IMR-90 (cell line): ENCODE results near the gene RTRAF. TPM values are rescaled to one million over a fixed set of nuclear protein-coding genes. Genes with fewer than 3 reads are reported as not detected.

ENCODE experiments used
- ATAC-seq: fragments of 200-7000 bp; cut with Tn5 transposase; 2 replicates; pipeline ENCODE4 v1.9.1; 2020; ENCODE audit warnings: low read depth, mild to moderate bottlenecking, moderate library complexity
- BruUV-seq: library from RNA; stranded (reverse); fragments of 400-500 nt; replicated peaks from 2 replicates; lab custom pipeline; 2021; lab: Mats Ljungman, UMichigan
- CTCF ChIA-PET: fragments of 300-600 bp; formaldehyde crosslinking; extraction: SDS; loops from one replicate; lab custom pipeline; 2021; ENCODE audit warnings: antibody characterized with exemption; lab: Yijun Ruan, JAX
- POLR2A ChIA-PET: fragments of 300-600 bp; sonication (Branson Sonifier 250); formaldehyde crosslinking; loops from one replicate; lab custom pipeline; 2022; ENCODE audit warnings: antibody characterized with exemption; ENCODE audit not compliant: unreplicated experiment; lab: Charles Lee
- DNase-seq: peaks from one replicate; pipeline ENCODE4 v3.0.0; 2013
- H2AFZ ChIP-seq: replicated peaks from 2 replicates; pipeline ENCODE3; 2013; ENCODE audit warnings: low read length, mild to moderate bottlenecking; ENCODE audit not compliant: poor library complexity
- H2AK5ac ChIP-seq: 2 replicates; pipeline ENCODE4 v1.6.1; 2013; ENCODE audit warnings: low read depth, low read length, inconsistent platforms
- H2AK9ac ChIP-seq: replicated peaks from 2 replicates; pipeline ENCODE3; 2013; ENCODE audit warnings: mild to moderate bottlenecking, low read depth, low read length, moderate library complexity; ENCODE audit not compliant: poor library complexity
- H2BK120ac ChIP-seq: 2 replicates; pipeline ENCODE4 v1.6.1; 2013; ENCODE audit warnings: low read depth, low read length, inconsistent platforms
- H2BK15ac ChIP-seq: 3 replicates; pipeline ENCODE4 v1.6.1; 2013; ENCODE audit warnings: low read depth, low read length, inconsistent platforms
- H2BK20ac ChIP-seq: 2 replicates; pipeline ENCODE4 v1.6.1; 2013; ENCODE audit warnings: low read depth, mild to moderate bottlenecking, inconsistent platforms, low read length, moderate library complexity
- H2BK5ac ChIP-seq: 2 replicates; pipeline ENCODE4 v1.6.1; 2013; ENCODE audit warnings: mild to moderate bottlenecking, low read depth, low read length, inconsistent platforms; ENCODE audit not compliant: poor library complexity, severe bottlenecking
- H3K14ac ChIP-seq: replicated peaks from 2 replicates; pipeline ENCODE4 v1.6.1; 2013; ENCODE audit warnings: low read depth, low read length, inconsistent platforms
- H3K18ac ChIP-seq: 2 replicates; pipeline ENCODE4 v1.6.1; 2013; ENCODE audit warnings: low read depth, low read length, control low read depth
- H3K23ac ChIP-seq: 2 replicates; pipeline ENCODE4 v1.6.1; 2013; ENCODE audit warnings: low read depth, low read length, inconsistent platforms
- H3K27ac ChIP-seq: 2 replicates; pipeline ENCODE4 v1.5.1; 2013; ENCODE audit warnings: mild to moderate bottlenecking, control low read depth, low read length; ENCODE audit not compliant: insufficient read depth
- H3K27me3 ChIP-seq: 2 replicates; pipeline ENCODE4 v1.6.1; 2013; ENCODE audit warnings: low read length; ENCODE audit not compliant: control insufficient read depth, insufficient read depth
- H3K36me3 ChIP-seq: 2 replicates; pipeline ENCODE4 v1.6.1; 2013; ENCODE audit warnings: low read length, mixed read lengths; ENCODE audit not compliant: control insufficient read depth, insufficient read depth
- H3K4ac ChIP-seq: 2 replicates; pipeline ENCODE4 v1.6.1; 2013; ENCODE audit warnings: low read depth, low read length, inconsistent platforms
- H3K4me1 ChIP-seq: 2 replicates; pipeline ENCODE4 v1.6.1; 2013; ENCODE audit warnings: low read length, mixed read lengths; ENCODE audit not compliant: control insufficient read depth, insufficient read depth
- H3K4me2 ChIP-seq: 2 replicates; pipeline ENCODE4 v1.6.1; 2013; ENCODE audit warnings: low read depth, mild to moderate bottlenecking, control low read depth, low read length, moderate library complexity
- H3K4me3 ChIP-seq: 2 replicates; pipeline ENCODE4 v1.5.1; 2013; ENCODE audit warnings: low read depth, mild to moderate bottlenecking, control low read depth, low read length, moderate library complexity; ENCODE audit not compliant: insufficient read depth
- H3K56ac ChIP-seq: 2 replicates; pipeline ENCODE4 v1.6.1; 2013; ENCODE audit warnings: low read length, inconsistent platforms; ENCODE audit not compliant: insufficient read depth; ENCODE audit errors: extremely low read depth
- H3K79me1 ChIP-seq, 2 experiments: 2 replicates each; pipeline ENCODE4 v1.6.1; 2013; ENCODE audit warnings: low read length in 2 of 2, inconsistent platforms in 1 of 2, low read depth in 1 of 2
- H3K9ac ChIP-seq: 2 replicates; pipeline ENCODE4 v1.6.1; 2013; ENCODE audit warnings: low read depth, low read length, control low read depth
- H3K9me1 ChIP-seq: 2 replicates; pipeline ENCODE4 v1.6.1; 2013; ENCODE audit warnings: low read length, inconsistent platforms; ENCODE audit not compliant: insufficient read depth
- H3K9me3 ChIP-seq: 2 replicates; pipeline ENCODE4 v1.6.1; 2013; ENCODE audit warnings: low read length; ENCODE audit not compliant: control insufficient read depth, insufficient read depth
- H4K20me1 ChIP-seq: 2 replicates; pipeline ENCODE4 v1.6.1; 2013; ENCODE audit warnings: low read length, inconsistent platforms; ENCODE audit not compliant: insufficient read depth
- H4K5ac ChIP-seq: 2 replicates; pipeline ENCODE4 v1.6.1; 2013; ENCODE audit warnings: mild to moderate bottlenecking, low read depth, low read length, control low read depth
- H4K8ac ChIP-seq, 2 experiments: 2 replicates each; pipeline ENCODE4 v1.6.1; 2013; ENCODE audit warnings: low read depth in 2 of 2, low read length in 2 of 2, control low read depth in 1 of 2, inconsistent platforms in 1 of 2
- H4K91ac ChIP-seq: 2 replicates; pipeline ENCODE4 v1.6.1; 2013; ENCODE audit warnings: low read depth, low read length, inconsistent platforms; ENCODE audit not compliant: insufficient read depth
- BHLHE40 ChIP-seq: fragments of 150-350 bp; IDR thresholded peaks from 2 replicates; pipeline ENCODE4 v1.6.1; 2016; ENCODE audit warnings: mild to moderate bottlenecking, low read depth, low read length
- CEBPB ChIP-seq: IDR thresholded peaks from 2 replicates; pipeline ENCODE4 v1.6.1; 2012; ENCODE audit warnings: low read depth, low read length, improper control_type of control experiment
- CHD1 ChIP-seq: IDR thresholded peaks from 2 replicates; pipeline ENCODE4 v1.6.1; 2012; ENCODE audit warnings: low read depth, low read length, improper control_type of control experiment
- CTCF ChIP-seq: conservative IDR thresholded peaks from 2 replicates; pipeline ENCODE4 v1.5.1; 2012; ENCODE audit warnings: mild to moderate bottlenecking, low read depth, low read length, improper control_type of control experiment
- ELK1 ChIP-seq: fragments of 150-350 bp; IDR thresholded peaks from 2 replicates; pipeline ENCODE4 v1.6.1; 2016; ENCODE audit warnings: low read depth, mild to moderate bottlenecking, low read length, moderate library complexity, borderline replicate concordance
- FOS ChIP-seq: fragments of 150-350 bp; IDR thresholded peaks from 2 replicates; pipeline ENCODE4 v1.6.1; 2016; ENCODE audit warnings: low read depth, low read length
- MAFK ChIP-seq: IDR thresholded peaks from 2 replicates; pipeline ENCODE4 v1.6.1; 2012; ENCODE audit warnings: low read depth, low read length, improper control_type of control experiment
- MAZ ChIP-seq: IDR thresholded peaks from 2 replicates; pipeline ENCODE4 v1.6.1; 2012; ENCODE audit warnings: low read depth, mild to moderate bottlenecking, low read length, improper control_type of control experiment, moderate library complexity, borderline replicate concordance
- MXI1 ChIP-seq: IDR thresholded peaks from 2 replicates; pipeline ENCODE4 v1.6.1; 2012; ENCODE audit warnings: low read depth, mild to moderate bottlenecking, low read length, moderate library complexity, borderline replicate concordance
- POLR2A ChIP-seq: IDR thresholded peaks from 2 replicates; pipeline ENCODE4 v1.6.1; 2012; ENCODE audit warnings: mild to moderate bottlenecking, low read depth, low read length
- RAD21 ChIP-seq: IDR thresholded peaks from 2 replicates; pipeline ENCODE4 v1.6.1; 2012; ENCODE audit warnings: low read length, improper control_type of control experiment
- RCOR1 ChIP-seq: IDR thresholded peaks from 2 replicates; pipeline ENCODE4 v1.6.1; 2012; ENCODE audit warnings: mild to moderate bottlenecking, low read length, improper control_type of control experiment; ENCODE audit not compliant: insufficient replicate concordance
- RFX5 ChIP-seq: IDR thresholded peaks from 2 replicates; pipeline ENCODE4 v1.8.0; 2012; ENCODE audit warnings: low read depth, mild to moderate bottlenecking, low read length, moderate library complexity
- SMC3 ChIP-seq: fragments of 150-350 bp; IDR thresholded peaks from 2 replicates; pipeline ENCODE4 v1.6.1; 2016; ENCODE audit warnings: low read depth, mild to moderate bottlenecking, antibody characterized with exemption, low read length, moderate library complexity
- USF2 ChIP-seq: fragments of 150-350 bp; IDR thresholded peaks from 2 replicates; pipeline ENCODE4 v1.6.1; 2017; ENCODE audit warnings: mild to moderate bottlenecking, antibody characterized with exemption, low read length, low read depth
- WGBS, 2 experiments: methylation state at CpG; one replicate each; pipeline versions ENCODE4 v1.1.5 to v1.1.7; 2013; ENCODE audit warnings: missing lambda C conversion rate in 2 of 2; ENCODE audit not compliant: insufficient read length in 1 of 2; ENCODE audit errors: extremely low coverage in 2 of 2; 5-methylcytosine and 5-hydroxymethylcytosine counted together
- dilution Hi-C: fragments of 300-500 bp; cut with HindIII; formaldehyde crosslinking; loops from one replicate; pipeline ENCODE4 v1.14.3; 2018; ENCODE audit warnings: low sequenced_read_pairs; ENCODE audit not compliant: unreplicated experiment
- in situ Hi-C: fragments of 300-500 bp; cut with MboI; formaldehyde crosslinking; loops from 3 replicates; pipeline ENCODE4 v1.14.3; 2019; ENCODE audit warnings: low sequenced_read_pairs, inconsistent platforms, mixed read lengths
- intact Hi-C: fragments of 100-400 bp; cut with micrococcal nuclease; formaldehyde crosslinking; loops from 2 replicates; pipeline ENCODE4 v1.10.0; 2022
- polyA plus RNA-seq, 3 experiments: library from polyadenylated mRNA; depleted of rRNA; stranded (reverse); fragments of >200 nt; gene quantifications; 2 replicates each; pipeline ENCODE4 v1.2.3, GENCODE V29; 2012; ENCODE audit warnings: low replicate concordance in 1 of 3
- total RNA-seq: library from RNA; depleted of rRNA; stranded (reverse); fragments of >200 nt; gene quantifications from 2 replicates; pipeline ENCODE4 v1.2.3, GENCODE V29; 2012

Gene RTRAF
- total and polyA plus RNA-seq, 2 of the 4 experiments (the other 2 are of a cell fraction), result 53.2 to 102 TPM

GRCh38 chr14:52048116-52048515 lies 58.8 kb downstream of the RTRAF start:
- Histone ChIP-seq H2AFZ (no peak overlapping the region), H4K91ac (no peak overlapping the region), H3K36me3 (peaks cover 52% of the 10 kb centered on the region), H3K4me3 (no peak overlapping the region), H4K5ac (no peak overlapping the region), H4K20me1 (peaks cover 68% of the 10 kb centered on the region), H3K9ac (no peak overlapping the region), H4K8ac (no peak overlapping the region; a peak in 1 of 4 replicates), H2BK15ac (no peak overlapping the region), H2BK20ac (no peak overlapping the region), H3K56ac (no peak overlapping the region), H2AK9ac (no peak overlapping the region), H3K27ac (no peak overlapping the region), H2BK5ac (no peak overlapping the region), H3K4me1 (peaks cover 59% of the 10 kb centered on the region), H3K4me2 (no peak overlapping the region), H3K18ac (no peak overlapping the region), H3K9me1 (peaks cover 50% of the 10 kb centered on the region), H2BK120ac (0 out of 2 replicates have a peak overlapping the region, but pooled peaks have one; percentile 68), H3K9me3 (no peaks in the 10 kb centered on the region), H3K14ac (no peak overlapping the region), H3K27me3 (no peaks in the 10 kb centered on the region), H3K4ac (peak overlapping the region; percentile 59; the same call in 1 of the 2 replicates), H3K23ac (no peak overlapping the region; the same call in 1 of the 2 replicates), H3K79me1 (peaks cover 20 to 80% of the 10 kb centered on the region in 2 experiments), H2AK5ac (no peak overlapping the region)
- DNase-seq (no peak), ATAC-seq (no peak)
- no TSS peak for BruUV-seq
- intact Hi-C loops, result no loop called here
- ChIA-PET POLR2A (no interaction called here), CTCF (no interaction called here)
- WGBS, 2 experiments, result 92% methylated on average over 8 of the region's 10 CpGs; no CpG with 5 or more reads in 1 of the 2 experiments
- in situ Hi-C loops, result no loop called here
- TF ChIP-seq ELK1 (no peak), RAD21 (no peak), MAFK (no peak), CEBPB (no peak), BHLHE40 (no peak), USF2 (no peak), POLR2A (no peak), CTCF (no peak), MAZ (no peak), CHD1 (no peak), RFX5 (no peak), FOS (no peak), RCOR1 (no peak), SMC3 (no peak), MXI1 (no peak)
- dilution Hi-C loops, result no loop called here
